ENCODE measurements around the gene GNB2.
"Not testable (repeated sequence)": the region's sequence is repeated elsewhere in the genome, so short reads cannot be mapped to it uniquely, and the experiment has no call there.

GNB2 gene

GRCh38 chr7:100694098-100694745 is 20.7 kb downstream of the GNB2 start, which contains the start of gene GIGYF1:
Gene GIGYF1, minus strand, starts transcription at chr7:100694250. Its CDS starts 6,012 bp downstream, at chr7:100688238.
- Histone ChIP-seq H3K36me3 (peaks cover 5% of the 10 kb centered on the region; the same call in 1 of the 2 replicates), H3K4me3 (peak within 1 kb of the TSS; percentile 100), H3K9me3 (no peaks in the 10 kb centered on the region), H3K4me2 (peak within 1 kb of the TSS; percentile 91), H3K4me1 (peaks cover 53% of the 10 kb centered on the region), H3K9ac (peak within 1 kb of the TSS; percentile 99), H3K27ac (peak within 1 kb of the TSS; percentile 97), H3K27me3 (no peaks in the 10 kb centered on the region), H4K20me1 (peaks cover 45% of the 10 kb centered on the region)
- TF ChIP-seq Cebpa-rat (IDR thresholded peaks at IDR 0.05), result no peak

GRCh38 chr7:100696123-100696521 is 22.6 kb downstream of the GNB2 start:
- H3K9ac ChIP-seq, result no peak overlapping the region

GRCh38 chr7:100699018-100699417 is 25.5 kb downstream of the GNB2 start:
- TF ChIP-seq Cebpa-rat (IDR thresholded peaks at IDR 0.05), result no peak
- H3K9ac ChIP-seq, result no peak overlapping the region
- H3K4me2 ChIP-seq, result no peak overlapping the region

More at GRCh38 chr7:100696123-100696521, 22.6 kb downstream of the GNB2 start:
- no peak overlapping the region for H3K4me3 ChIP-seq
- no peak overlapping the region for H3K27ac ChIP-seq
- peaks cover 37% of the 10 kb centered on the region for H3K4me1 ChIP-seq
- H3K4me2 ChIP-seq, result no peak overlapping the region
- H3K27me3 ChIP-seq, result no peaks in the 10 kb centered on the region
- H3K9me3 ChIP-seq, result no peaks in the 10 kb centered on the region
- peaks cover 26% of the 10 kb centered on the region for H4K20me1 ChIP-seq
- TF ChIP-seq Cebpa-rat (IDR thresholded peaks at IDR 0.05), result no peak
- peaks cover 1% of the 10 kb centered on the region; the same call in 1 of the 2 replicates for H3K36me3 ChIP-seq

GRCh38 chr7:100701089-100701488 is 27.5 kb downstream of the GNB2 start:
- Histone ChIP-seq H3K4me2 (peak overlapping the region; percentile 24), H3K4me1 (peaks cover 13% of the 10 kb centered on the region)
- H3K27me3 ChIP-seq, H3K36me3 ChIP-seq, H3K27ac ChIP-seq, H3K9ac ChIP-seq, H3K9me3 ChIP-seq, H4K20me1 ChIP-seq, H3K4me3 ChIP-seq: not testable (repeated sequence)

More at GRCh38 chr7:100699018-100699417, 25.5 kb downstream of the GNB2 start:
- H3K36me3 ChIP-seq, result no peaks in the 10 kb centered on the region
- no peak overlapping the region for H3K4me3 ChIP-seq
- H3K27ac ChIP-seq, result no peak overlapping the region
- H4K20me1 ChIP-seq, result no peaks in the 10 kb centered on the region
- no peaks in the 10 kb centered on the region for H3K27me3 ChIP-seq
- peaks cover 21% of the 10 kb centered on the region for H3K4me1 ChIP-seq
- no peaks in the 10 kb centered on the region for H3K9me3 ChIP-seq

GRCh38 chr7:100705320-100705752 is 31.8 kb downstream of the GNB2 start:
- Histone ChIP-seq H3K4me3 (peak overlapping the region; percentile 92), H3K9ac (peak overlapping the region; percentile 97), H4K20me1 (peaks cover 16% of the 10 kb centered on the region), H3K4me1 (peaks cover 44% of the 10 kb centered on the region), H3K9me3 (no peaks in the 10 kb centered on the region), H3K4me2 (peak overlapping the region; percentile 100), H3K36me3 (peaks cover 24% of the 10 kb centered on the region), H3K27ac (peak overlapping the region; percentile 95), H3K27me3 (no peaks in the 10 kb centered on the region)
- TF ChIP-seq Cebpa-rat (IDR thresholded peaks at IDR 0.05), result no peak

GRCh38 chr7:100705753-100706671 is 32.5 kb downstream of the GNB2 start, which contains the start of gene POP7:
Gene POP7, plus strand, starts transcription at chr7:100706121. Its CDS starts 710 bp downstream, at chr7:100706831.
- H3K27ac ChIP-seq, result peak within 1 kb of the TSS; percentile 95
- no peak for TF ChIP-seq Cebpa-rat (IDR thresholded peaks at IDR 0.05)
- H3K4me3 ChIP-seq, result peak within 1 kb of the TSS; percentile 92
- no peaks in the 10 kb centered on the region for H3K27me3 ChIP-seq
- H3K4me1 ChIP-seq, result peaks cover 42% of the 10 kb centered on the region
- peak within 1 kb of the TSS; percentile 97 for H3K9ac ChIP-seq
- no peaks in the 10 kb centered on the region for H3K9me3 ChIP-seq
- H3K4me2 ChIP-seq, result peak within 1 kb of the TSS; percentile 100
- peaks cover 24% of the 10 kb centered on the region for H3K36me3 ChIP-seq
- H4K20me1 ChIP-seq, result peaks cover 16% of the 10 kb centered on the region

- Histone ChIP-seq H3K27me3 (no peaks in the 10 kb centered on the region), H3K4me1 (peaks cover 37% of the 10 kb centered on the region), H3K9me3 (no peaks in the 10 kb centered on the region), H3K27ac (peak overlapping the region; percentile 95), H3K4me3 (peak overlapping the region; percentile 92), H4K20me1 (peaks cover 16% of the 10 kb centered on the region), H3K36me3 (peaks cover 24% of the 10 kb centered on the region), H3K4me2 (peak overlapping the region; percentile 100), H3K9ac (peak overlapping the region; percentile 97)
- TF ChIP-seq Cebpa-rat (IDR thresholded peaks at IDR 0.05), result no peak
These were observed 33.3 kb downstream of the GNB2 start for GRCh38 chr7:100706672-100707311.

- Histone ChIP-seq H4K20me1 (peaks cover 16% of the 10 kb centered on the region), H3K4me3 (no peak overlapping the region), H3K4me2 (0 out of 2 replicates have a peak overlapping the region, but pooled peaks have one; percentile 100), H3K27ac (no peak overlapping the region), H3K9me3 (no peaks in the 10 kb centered on the region), H3K27me3 (no peaks in the 10 kb centered on the region), H3K4me1 (peaks cover 37% of the 10 kb centered on the region), H3K9ac (no peak overlapping the region), H3K36me3 (peaks cover 24% of the 10 kb centered on the region)
- TF ChIP-seq Cebpa-rat (IDR thresholded peaks at IDR 0.05), result no peak
These were observed 34.9 kb downstream of the GNB2 start for GRCh38 chr7:100708395-100708794.

- no peaks in the 10 kb centered on the region for H3K9me3 ChIP-seq
- H3K27me3 ChIP-seq, result no peaks in the 10 kb centered on the region
- no peak for TF ChIP-seq Cebpa-rat (IDR thresholded peaks at IDR 0.05)
- peaks cover 24% of the 10 kb centered on the region for H3K36me3 ChIP-seq
- no peak overlapping the region for H3K4me2 ChIP-seq
- no peak overlapping the region for H3K4me3 ChIP-seq
- no peak overlapping the region for H3K9ac ChIP-seq
- no peak overlapping the region for H3K27ac ChIP-seq
- H3K4me1 ChIP-seq, result peaks cover 31% of the 10 kb centered on the region
- peaks cover 16% of the 10 kb centered on the region for H4K20me1 ChIP-seq
These were observed 36.9 kb downstream of the GNB2 start for GRCh38 chr7:100710452-100710851.

All from BLaER1 (cell line).